HG02943 (cell line): ENCODE measurements around the gene NES.

Experiments
- ATAC-seq: cut with Tn5 transposase; IDR thresholded peaks from one replicate; pipeline ENCODE4 v1.9.1; 2021; ENCODE audit warnings: mild to moderate bottlenecking, low read depth, moderate library complexity; ENCODE audit not compliant: unreplicated experiment

The NES gene

GRCh38 chr1:156664767-156665411 lies 12.3 kb downstream of the NES start:
- no peak for ATAC-seq

- ATAC-seq = no peak
Observed at GRCh38 chr1:156664046-156664766, 13.0 kb downstream of the NES start.

GRCh38 chr1:156663178-156663577 lies 14.0 kb downstream of the NES start:
- no peak for ATAC-seq

GRCh38 chr1:156662800-156663055 lies 14.5 kb downstream of the NES start:
- ATAC-seq = no peak

- ATAC-seq = no peak
Observed at GRCh38 chr1:156662005-156662799, 15.0 kb downstream of the NES start.

- ATAC-seq = no peak
Observed at GRCh38 chr1:156660752-156661112, 16.5 kb downstream of the NES start.

- ATAC-seq = no peak
Observed at GRCh38 chr1:156659988-156660751, 17.0 kb downstream of the NES start.

GRCh38 chr1:156659661-156659987 lies 17.6 kb downstream of the NES start:
- ATAC-seq = no peak

GRCh38 chr1:156658945-156659574 lies 18.1 kb downstream of the NES start:
- ATAC-seq = no peak

- no peak for ATAC-seq
Observed at GRCh38 chr1:156658496-156658895, 18.7 kb downstream of the NES start.

GRCh38 chr1:156657741-156658319 lies 19.4 kb downstream of the NES start:
- no peak for ATAC-seq

- no peak for ATAC-seq
Observed at GRCh38 chr1:156656806-156657740, 20.1 kb downstream of the NES start.

GRCh38 chr1:156655904-156656516 lies 21.2 kb downstream of the NES start:
- no peak for ATAC-seq

- no peak for ATAC-seq
Observed at GRCh38 chr1:156655151-156655903, 21.9 kb downstream of the NES start.

GRCh38 chr1:156654700-156655099 lies 22.5 kb downstream of the NES start:
- ATAC-seq = no peak

- ATAC-seq = no peak
Observed at GRCh38 chr1:156652992-156653355, 24.2 kb downstream of the NES start.

- ATAC-seq = no peak
Observed at GRCh38 chr1:156652131-156652991, 24.8 kb downstream of the NES start.
